Lung microvascular endothelial cell (primary cell): ENCODE results near the gene NEGR1. TPM values are rescaled to one million over a fixed set of nuclear protein-coding genes. Genes with fewer than 3 reads are reported as not detected.

ENCODE experiments used
- DNase-seq, 2 donors: peaks; one replicate each; pipeline versions ENCODE4 v3.0.0 to v3.0.0-alpha.2; 2010; ENCODE audit warnings: low read depth in 2 of 2
- total RNA-seq: library from RNA; depleted of rRNA; stranded (reverse); fragments of >200 nt; gene quantifications from 2 replicates; pipeline ENCODE4 v1.2.1, GENCODE V29; 2014

Gene NEGR1
- total RNA-seq, 1 donor from 2014 or later, result under 0.01 TPM

- DNase-seq, result no peak
These were observed 641.3 kb downstream of the NEGR1 start for GRCh38 chr1:71640998-71641397.

GRCh38 chr1:71640116-71640515, 642.2 kb downstream of the NEGR1 start:
- DNase-seq, result no peak

DNA sequence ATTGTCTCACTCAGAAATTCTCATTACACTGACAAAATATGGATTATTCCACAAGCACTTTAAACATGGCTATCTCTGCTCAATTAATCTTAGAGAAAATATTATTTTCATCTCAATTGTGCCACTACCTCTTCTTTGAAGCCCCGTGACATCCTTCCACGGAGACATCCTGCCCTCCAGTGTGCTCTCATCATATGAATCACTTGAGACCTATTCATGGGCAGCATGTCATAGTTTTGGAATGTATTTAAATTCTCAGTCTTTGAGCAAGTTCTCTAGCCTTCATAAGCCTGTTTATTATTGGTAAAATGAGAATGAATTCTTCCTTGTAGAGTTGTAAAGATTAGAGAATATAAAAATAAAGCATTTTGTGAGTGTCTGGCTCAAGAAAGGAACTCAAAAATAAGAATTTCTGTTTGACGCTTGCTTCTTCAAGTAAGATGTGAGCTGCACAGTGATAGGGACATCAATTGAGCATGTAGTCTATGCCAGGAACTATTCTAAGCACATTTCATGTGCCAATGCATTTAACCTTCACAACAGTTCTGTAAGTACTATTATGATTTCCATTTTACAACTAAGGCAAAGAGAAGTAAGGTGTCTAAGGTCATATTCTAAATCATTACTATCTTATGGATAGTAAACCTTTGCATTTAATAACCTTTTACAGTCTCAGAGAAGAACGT, 644.1 kb downstream of the NEGR1 start:
- peak in 1 of 2 donors; percentile 5 for DNase-seq

DNA sequence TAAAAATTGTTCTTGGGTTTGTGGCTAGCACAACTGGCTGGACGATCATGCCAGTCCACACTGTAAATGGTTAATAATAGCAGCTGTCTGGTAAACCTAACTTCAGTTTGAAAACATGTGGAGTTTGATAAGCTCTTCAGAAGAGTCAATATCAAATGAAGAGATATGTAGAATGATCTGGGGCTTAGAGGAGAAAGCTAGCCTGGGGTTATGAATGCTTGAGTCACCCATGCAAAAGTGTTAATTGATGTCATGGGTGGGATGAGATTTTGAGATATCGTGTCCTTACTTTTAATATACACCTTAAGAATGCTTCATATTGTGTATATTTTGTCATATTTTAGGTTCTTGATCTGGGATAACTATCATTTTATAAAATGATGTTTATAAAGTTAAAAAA, 646.8 kb downstream of the NEGR1 start:
- no peak for DNase-seq

DNA sequence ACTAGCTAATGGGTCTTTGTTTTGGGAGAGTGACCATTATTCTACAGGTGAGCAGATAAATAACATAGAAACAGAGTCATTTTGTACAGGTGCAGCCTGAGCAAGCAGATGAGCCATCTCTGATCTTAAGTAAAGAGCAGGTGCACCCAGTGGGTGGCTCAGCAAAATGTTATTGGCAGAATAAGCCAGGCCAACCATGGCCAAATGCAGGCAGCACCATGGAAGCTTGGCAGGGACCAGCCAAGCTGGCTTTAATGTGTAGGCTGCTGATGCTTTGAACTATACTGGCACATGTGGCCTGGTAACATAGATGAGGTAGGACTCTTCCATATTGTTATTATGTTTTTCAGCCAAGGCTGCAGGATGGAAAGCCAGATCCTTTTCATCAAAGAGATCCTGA, 648.2 kb downstream of the NEGR1 start:
- no peak for DNase-seq

DNA sequence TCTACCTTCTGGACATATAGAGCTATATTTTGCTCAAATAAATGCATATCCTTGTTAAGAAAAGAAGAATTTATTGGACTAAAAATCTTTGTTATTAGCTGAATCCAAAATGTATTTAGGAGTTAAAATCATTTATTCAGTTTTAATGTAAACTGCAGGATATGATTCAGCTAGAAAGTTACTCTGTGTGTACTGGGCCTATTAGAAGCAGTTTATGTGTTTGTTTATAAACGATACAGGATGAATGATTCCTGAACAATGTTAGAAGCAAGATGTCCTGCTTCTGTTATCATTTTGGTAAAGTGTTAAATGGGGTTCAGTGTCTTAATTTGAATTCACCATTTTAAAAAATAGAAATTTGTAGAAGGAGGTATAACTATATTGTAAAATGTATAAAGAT, 652.3 kb downstream of the NEGR1 start:
- DNase-seq, result no peak

DNA sequence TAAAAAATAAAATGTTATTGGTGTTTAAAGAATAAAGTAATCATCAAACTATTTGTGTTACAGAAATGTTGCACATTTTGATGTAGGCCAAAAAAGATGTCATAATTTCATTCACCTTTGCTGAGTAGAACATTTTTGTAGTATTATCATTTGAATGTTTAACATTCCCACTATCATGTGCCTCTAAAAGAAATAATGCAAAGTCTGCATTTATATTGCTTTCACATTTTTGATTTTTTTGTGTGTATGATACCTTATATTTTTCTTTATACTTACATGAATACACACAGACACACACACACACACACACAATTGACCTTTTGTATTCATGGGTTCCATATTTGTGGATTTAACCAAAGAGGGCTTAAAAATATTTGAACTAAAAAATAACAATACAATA, 657.3 kb downstream of the NEGR1 start:
- no peak for DNase-seq

DNA sequence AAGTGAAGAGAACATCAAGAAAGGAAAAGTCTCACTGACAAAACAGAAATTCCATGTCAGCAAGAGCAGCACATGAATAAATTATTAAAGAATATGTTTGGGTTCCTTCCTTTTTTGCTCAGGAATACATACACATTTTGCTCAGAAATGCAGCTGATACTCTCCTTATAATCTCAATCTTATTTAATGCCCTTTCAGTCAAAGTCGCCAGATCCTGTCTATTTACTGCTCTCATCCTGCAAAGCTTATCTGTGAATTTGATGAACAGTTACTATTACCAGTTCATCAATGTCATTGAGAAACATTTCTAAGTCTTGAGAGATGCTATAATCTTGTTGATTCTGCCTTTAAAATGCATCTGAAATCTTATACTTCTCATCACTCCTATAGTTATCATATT, 658.5 kb downstream of the NEGR1 start:
- DNase-seq, result no peak

DNA sequence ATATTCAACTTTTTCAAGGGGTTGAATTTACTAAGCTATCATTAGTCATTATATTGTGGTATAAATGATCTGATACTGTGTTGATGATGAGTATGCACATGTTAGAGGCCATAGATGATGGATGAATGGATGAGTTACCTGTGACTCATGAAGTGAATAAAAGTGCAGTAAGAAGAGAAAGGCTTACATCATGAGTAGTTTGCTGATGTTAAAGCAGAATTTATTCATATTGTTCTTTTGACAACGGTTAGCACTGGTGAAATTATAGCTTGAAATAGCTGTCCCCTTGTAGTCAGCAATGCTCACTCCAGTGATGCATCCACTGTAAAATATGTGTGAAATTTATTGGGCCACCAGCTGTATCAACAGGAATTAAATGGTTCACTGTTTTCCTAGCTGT, 660.6 kb downstream of the NEGR1 start:
- DNase-seq, result no peak

- DNase-seq, result no peak
These were observed 663.4 kb downstream of the NEGR1 start for GRCh38 chr1:71618766-71619530.

DNA sequence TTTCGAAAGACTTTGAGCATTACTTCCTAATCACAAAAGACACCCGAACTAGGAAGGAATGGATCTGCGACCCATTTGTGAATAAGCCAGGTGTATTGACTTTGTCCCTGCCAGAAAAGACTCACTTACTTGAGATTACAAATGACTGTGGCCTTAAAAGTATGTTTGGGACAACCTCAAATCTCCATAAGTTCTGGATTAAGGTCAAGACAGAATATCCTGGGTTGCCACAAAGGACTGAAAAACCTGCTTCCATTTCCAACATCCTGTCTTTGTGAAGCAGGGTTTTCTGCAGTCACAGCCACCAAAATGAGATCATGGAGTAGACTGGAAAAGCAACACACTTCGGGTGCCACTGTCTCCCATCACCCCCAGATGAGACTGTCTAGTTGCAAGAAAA, 664.1 kb downstream of the NEGR1 start:
- DNase-seq, result no peak

GRCh38 chr1:71610476-71610875, 671.9 kb downstream of the NEGR1 start:
- DNase-seq, result no peak

- DNase-seq, result no peak
These were observed 679.1 kb downstream of the NEGR1 start for GRCh38 chr1:71603044-71603776.

- no peak for DNase-seq
These were observed 682.3 kb downstream of the NEGR1 start for GRCh38 chr1:71600023-71600422.

DNA sequence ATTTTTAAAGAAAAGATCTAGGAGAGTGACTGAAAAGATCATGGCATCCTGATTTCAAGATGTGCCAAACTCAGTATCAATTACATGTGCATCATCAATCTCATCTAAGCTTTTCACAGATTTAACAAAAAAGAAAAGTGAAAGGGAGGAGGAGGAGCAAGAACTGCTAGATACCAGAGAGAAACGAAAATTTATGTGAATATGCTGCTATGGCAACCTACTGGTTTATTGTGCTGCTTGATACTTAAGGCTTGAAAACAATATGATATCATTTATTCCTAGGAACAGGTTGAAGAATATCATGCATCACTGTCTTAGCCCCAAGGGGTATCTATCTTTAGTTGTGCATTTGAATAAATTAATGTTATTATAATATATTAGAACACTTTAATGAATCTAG, 683.0 kb downstream of the NEGR1 start:
- no peak for DNase-seq

- DNase-seq, result no peak
These were observed 688.8 kb downstream of the NEGR1 start for GRCh38 chr1:71593523-71593922.

DNA sequence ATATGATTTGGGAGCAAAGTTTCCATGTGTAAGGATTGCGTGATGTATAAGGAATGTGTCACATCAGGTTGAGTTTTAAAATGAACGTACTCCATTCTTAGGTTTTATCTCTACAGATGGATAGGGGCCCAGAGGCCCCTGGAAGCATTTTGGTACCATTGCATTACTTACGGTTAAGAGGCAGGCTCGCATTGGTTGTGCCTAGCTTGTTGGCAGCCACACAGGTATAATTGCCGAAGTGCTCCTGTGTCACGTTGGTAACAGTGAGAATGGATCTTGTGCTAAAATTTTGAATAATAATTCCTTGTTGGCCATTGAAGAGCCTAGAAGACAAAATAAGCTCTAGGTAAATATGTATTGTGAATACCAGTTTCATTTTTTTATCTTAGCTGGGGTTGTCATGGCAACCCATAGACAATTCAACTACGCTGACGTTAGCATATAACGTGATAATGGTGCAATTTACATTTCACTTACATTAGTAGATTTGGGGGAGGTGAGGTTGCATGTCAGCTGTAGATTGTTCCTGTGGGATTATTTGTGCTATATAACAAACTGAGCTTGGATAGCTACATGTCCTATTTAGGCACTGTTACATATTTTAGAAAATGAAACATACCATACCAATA, 689.6 kb downstream of the NEGR1 start:
- no peak for DNase-seq

DNA sequence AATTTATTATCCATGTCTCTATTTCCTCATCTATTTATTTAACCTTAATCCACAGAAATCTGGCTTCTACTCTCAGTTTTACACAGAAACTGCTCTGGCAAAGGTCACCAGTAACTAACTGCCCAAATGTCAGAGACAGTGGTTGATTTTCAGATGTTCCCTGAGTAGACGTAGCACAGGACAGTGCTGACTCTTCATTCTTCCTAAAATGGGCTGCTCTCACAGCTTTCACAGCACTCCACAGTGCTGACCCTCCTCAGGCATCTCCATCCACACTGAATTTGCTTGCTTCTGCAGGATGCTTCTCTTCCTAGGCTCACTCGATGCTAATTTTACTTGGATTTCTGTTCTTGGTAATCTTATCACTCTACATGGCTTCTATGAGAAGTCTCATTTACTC, 693.3 kb downstream of the NEGR1 start:
- no peak for DNase-seq

DNA sequence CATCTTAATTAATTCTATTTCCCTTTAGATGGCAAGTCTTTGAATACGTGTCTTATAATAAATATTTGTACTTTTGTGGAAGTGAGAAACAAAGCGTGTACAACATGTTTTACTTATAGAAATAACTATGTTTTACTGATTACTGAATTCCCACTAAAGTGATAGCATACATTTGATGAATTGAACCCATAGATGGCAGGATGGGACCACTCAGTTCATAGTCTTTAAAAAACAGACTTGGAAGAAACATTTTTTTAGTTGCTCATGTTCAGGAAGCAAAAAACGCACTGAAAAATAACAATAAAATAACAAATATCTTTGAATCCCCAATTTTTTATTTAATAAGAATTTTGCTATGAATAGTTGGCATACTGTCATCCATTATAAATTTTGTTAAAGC, 694.4 kb downstream of the NEGR1 start:
- DNase-seq, result no peak

- no peak for DNase-seq
These were observed 696.3 kb downstream of the NEGR1 start for GRCh38 chr1:71586030-71586429.

DNA sequence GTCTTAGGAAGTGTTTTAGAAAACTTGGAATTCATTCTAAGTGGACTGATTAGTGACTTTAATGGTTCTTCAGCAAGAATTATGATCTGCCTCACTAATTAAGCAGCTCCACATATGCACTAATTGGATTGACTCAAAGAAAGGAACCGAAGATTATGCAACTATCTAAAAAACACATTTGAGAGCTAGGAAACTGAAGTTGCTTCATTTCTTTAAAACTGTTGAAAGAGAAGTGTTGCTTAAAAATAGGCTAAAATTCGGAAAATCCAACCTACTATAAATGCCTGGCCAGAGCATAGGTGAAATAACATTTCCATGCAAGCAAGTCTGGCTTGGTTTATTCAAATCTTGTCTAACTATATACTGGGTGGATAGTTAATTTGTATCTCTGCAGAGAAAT, 698.6 kb downstream of the NEGR1 start:
- no peak for DNase-seq

- no peak for DNase-seq
These were observed 699.7 kb downstream of the NEGR1 start for GRCh38 chr1:71582673-71583072.
